OCI-LY3 (cell line): ENCODE measurements around the gene FKBP9.

Source experiments
- CTCF ChIP-seq: fragments of 200-600, 300-600 bp; sonication (generic); IDR thresholded peaks from 2 replicates; pipeline ENCODE4 v1.5.1; 2014; ENCODE audit warnings: antibody characterized with exemption, low read length, low read depth
- EZH2phosphoT487 ChIP-seq: fragments of 200-600 bp; shearing (Covaris generic); IDR thresholded peaks from 2 replicates; pipeline ENCODE4 v1.6.1; 2018; ENCODE audit warnings: antibody characterized with exemption, mixed run types, low read depth

GRCh38 chr7:33009734-33010133, 52.5 kb downstream of the FKBP9 start:
- TF ChIP-seq CTCF = no peak
- no peak for TF ChIP-seq EZH2phosphoT487
